ENCODE results near the gene ZFAND6.

DNA sequence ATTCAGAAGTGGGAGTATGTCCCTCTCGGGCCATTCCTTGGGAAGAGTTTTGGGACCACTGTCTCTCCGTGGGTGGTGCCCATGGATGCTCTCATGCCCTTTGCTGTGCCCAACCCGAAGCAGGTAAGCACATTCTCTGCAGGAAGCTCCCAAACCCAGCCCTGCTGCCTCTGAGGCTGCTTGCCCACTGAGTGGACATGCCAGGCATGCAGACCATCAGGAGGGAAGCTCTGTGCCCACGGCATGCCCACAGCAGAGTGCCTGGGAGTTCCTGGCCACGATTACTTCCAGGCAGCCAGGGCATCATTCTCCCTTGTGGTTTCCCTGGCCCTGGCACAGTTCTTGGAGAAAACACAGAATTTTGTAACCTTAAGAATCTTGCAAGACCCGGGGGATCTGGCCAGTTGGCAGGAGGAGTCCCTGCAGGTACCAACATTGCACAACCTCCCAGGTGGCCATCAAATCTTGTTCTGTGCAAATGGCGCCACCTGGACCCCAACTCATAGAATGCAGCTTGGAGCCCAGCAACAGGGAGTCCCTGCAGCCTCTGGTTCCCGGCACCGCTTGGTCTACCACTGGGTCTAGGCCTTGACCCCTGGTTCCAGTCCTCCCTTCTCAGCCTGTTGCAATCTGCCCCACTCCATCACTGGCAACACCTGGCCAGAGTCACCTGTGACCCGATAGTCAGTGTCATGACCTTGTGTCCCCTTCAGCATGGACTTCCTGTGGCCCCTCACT is 113.7 kb downstream of the ZFAND6 start:
- TF ChIP-seq, protein P1, sequence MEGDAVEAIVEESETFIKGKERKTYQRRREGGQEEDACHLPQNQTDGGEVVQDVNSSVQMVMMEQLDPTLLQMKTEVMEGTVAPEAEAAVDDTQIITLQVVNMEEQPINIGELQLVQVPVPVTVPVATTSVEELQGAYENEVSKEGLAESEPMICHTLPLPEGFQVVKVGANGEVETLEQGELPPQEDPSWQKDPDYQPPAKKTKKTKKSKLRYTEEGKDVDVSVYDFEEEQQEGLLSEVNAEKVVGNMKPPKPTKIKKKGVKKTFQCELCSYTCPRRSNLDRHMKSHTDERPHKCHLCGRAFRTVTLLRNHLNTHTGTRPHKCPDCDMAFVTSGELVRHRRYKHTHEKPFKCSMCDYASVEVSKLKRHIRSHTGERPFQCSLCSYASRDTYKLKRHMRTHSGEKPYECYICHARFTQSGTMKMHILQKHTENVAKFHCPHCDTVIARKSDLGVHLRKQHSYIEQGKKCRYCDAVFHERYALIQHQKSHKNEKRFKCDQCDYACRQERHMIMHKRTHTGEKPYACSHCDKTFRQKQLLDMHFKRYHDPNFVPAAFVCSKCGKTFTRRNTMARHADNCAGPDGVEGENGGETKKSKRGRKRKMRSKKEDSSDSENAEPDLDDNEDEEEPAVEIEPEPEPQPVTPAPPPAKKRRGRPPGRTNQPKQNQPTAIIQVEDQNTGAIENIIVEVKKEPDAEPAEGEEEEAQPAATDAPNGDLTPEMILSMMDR (IDR thresholded peaks at IDR 0.05) = peak; percentile 26 to 63 (median 36)
- TF ChIP-seq EP300 (IDR thresholded peaks at IDR 0.05) (no peak), POLR2A (IDR thresholded peaks at IDR 0.05) (no peak)

Measured in ovary (tissue), 3 donors.